Urothelium cell line (cell line): ENCODE data around the gene PSMA1.
A peak's percentile ranks its signal among the peaks of the same experiment; 100 is the strongest.
"Not testable (repeated sequence)": the region's sequence is repeated elsewhere in the genome, so short reads cannot be mapped to it uniquely, and the experiment has no call there.

Source experiments
- DNase-seq: peaks from one replicate; pipeline ENCODE4 v3.0.0; 2011; ENCODE audit warnings: low spot score, mixed read lengths
- FAIRE-seq: peaks from 2 replicates; lab custom pipeline; 2011; peaks lifted over from hg19 to GRCh38; lab: Jason Lieb, UNC

The PSMA1 gene

GRCh38 chr11:14535166-14535565, 15.0 kb upstream of the PSMA1 start:
- FAIRE-seq, DNase-seq: not testable (repeated sequence)

GRCh38 chr11:14529951-14530350, 9.8 kb upstream of the PSMA1 start:
- peak; percentile 43 for DNase-seq
- no peak for FAIRE-seq

- FAIRE-seq = no peak
- DNase-seq = no peak
These were observed 9.1 kb upstream of the PSMA1 start for GRCh38 chr11:14529321-14529720.

GRCh38 chr11:14522801-14523200, 2.6 kb upstream of the PSMA1 start:
- FAIRE-seq (no peak), DNase-seq (no peak)

GRCh38 chr11:14522245-14522644, 2.1 kb upstream of the PSMA1 start:
- no peak for FAIRE-seq

GRCh38 chr11:14520747-14521151, 563 bp upstream of the PSMA1 start:
- FAIRE-seq = no peak
- no peak for DNase-seq

More at GRCh38 chr11:14522245-14522644, 2.1 kb upstream of the PSMA1 start:
- no peak for DNase-seq

- DNase-seq = no peak
- FAIRE-seq = no peak
These were observed 629 bp downstream of the PSMA1 start for GRCh38 chr11:14519597-14519916.

- no peak for FAIRE-seq
- no peak for DNase-seq
These were observed 1.4 kb downstream of the PSMA1 start for GRCh38 chr11:14518820-14519219.

GRCh38 chr11:14513800-14514199, 6.4 kb downstream of the PSMA1 start:
- FAIRE-seq = no peak
- DNase-seq = no peak

GRCh38 chr11:14506532-14506931, 13.7 kb downstream of the PSMA1 start:
- no peak for DNase-seq
- no peak for FAIRE-seq

GRCh38 chr11:14503023-14503422, 17.2 kb downstream of the PSMA1 start:
- no peak for FAIRE-seq
- DNase-seq = no peak

- no peak for FAIRE-seq
These were observed 18.1 kb downstream of the PSMA1 start for GRCh38 chr11:14502039-14502438.

GRCh38 chr11:14500181-14500651, 20.0 kb downstream of the PSMA1 start:
- FAIRE-seq (no peak), DNase-seq (peak; percentile 27)

More at GRCh38 chr11:14502039-14502438, 18.1 kb downstream of the PSMA1 start:
- DNase-seq = no peak

- FAIRE-seq = no peak
- peak; percentile 90 for DNase-seq
These were observed 20.5 kb downstream of the PSMA1 start, which contains the start of gene COPB1 for GRCh38 chr11:14499560-14500180. COPB1 (minus strand) TSS chr11:14499811; CDS start chr11:14498928, 883 bp downstream.

GRCh38 chr11:14499178-14499559, 21.0 kb downstream of the PSMA1 start:
- no peak for FAIRE-seq
- peak; percentile 14 for DNase-seq

GRCh38 chr11:14480716-14481115, 39.5 kb downstream of the PSMA1 start:
- FAIRE-seq (no peak), DNase-seq (no peak)

GRCh38 chr11:14471127-14471526, 49.1 kb downstream of the PSMA1 start:
- DNase-seq (no peak), FAIRE-seq (no peak)

GRCh38 chr11:14463623-14464022, 56.6 kb downstream of the PSMA1 start:
- no peak for FAIRE-seq
- no peak for DNase-seq

GRCh38 chr11:14460147-14460546, 60.0 kb downstream of the PSMA1 start:
- no peak for FAIRE-seq
- no peak for DNase-seq

- DNase-seq = no peak
- FAIRE-seq = no peak
These were observed 61.8 kb downstream of the PSMA1 start for GRCh38 chr11:14458377-14458776.

GRCh38 chr11:14455648-14456430, 64.3 kb downstream of the PSMA1 start:
- FAIRE-seq (no peak), DNase-seq (no peak)
